ENCODE results near the gene NKX6-2. TPM values are rescaled to one million over a fixed set of nuclear protein-coding genes. Genes with fewer than 3 reads are reported as not detected.

Gene NKX6-2
- total RNA-seq, 2 donors from 2014 or later: not detected

DNA sequence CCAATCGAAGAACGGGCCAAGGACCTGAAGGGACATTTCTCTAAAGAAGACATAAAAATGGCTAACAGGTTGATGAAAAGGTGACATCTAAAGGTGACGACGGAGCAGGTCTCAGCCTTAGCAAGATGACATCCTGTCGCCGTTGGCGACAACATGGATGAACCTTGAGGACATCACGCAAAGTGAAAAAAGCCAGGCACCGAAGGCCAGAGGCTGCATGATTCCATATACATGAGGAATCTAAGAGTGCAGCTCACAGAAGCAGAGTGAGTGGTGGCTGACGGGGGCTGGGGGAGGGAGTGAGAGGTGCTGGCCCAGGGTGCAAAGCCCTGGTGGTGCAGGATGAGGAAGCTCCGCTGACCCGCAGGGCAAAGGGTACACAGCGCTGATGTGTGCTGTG is 34.1 kb upstream of the NKX6-2 start:
- ATAC-seq: no peak
- no peak for DNase-seq
- peaks cover 6% of the 10 kb centered on the region for H3K4me1 Mint-ChIP-seq
- peaks cover 33% of the 10 kb centered on the region for H3K27me3 Mint-ChIP-seq
- H3K9me3 ChIP-seq (ENCODE audit: control insufficient read depth, low read length, poor library complexity, severe bottlenecking): no peaks in the 10 kb centered on the region
- no peak overlapping the region for H3K27ac Mint-ChIP-seq
- H3K4me3 Mint-ChIP-seq: no peak overlapping the region
- peaks cover 2% of the 10 kb centered on the region for H3K36me3 Mint-ChIP-seq (ENCODE audit: low read depth)

DNA sequence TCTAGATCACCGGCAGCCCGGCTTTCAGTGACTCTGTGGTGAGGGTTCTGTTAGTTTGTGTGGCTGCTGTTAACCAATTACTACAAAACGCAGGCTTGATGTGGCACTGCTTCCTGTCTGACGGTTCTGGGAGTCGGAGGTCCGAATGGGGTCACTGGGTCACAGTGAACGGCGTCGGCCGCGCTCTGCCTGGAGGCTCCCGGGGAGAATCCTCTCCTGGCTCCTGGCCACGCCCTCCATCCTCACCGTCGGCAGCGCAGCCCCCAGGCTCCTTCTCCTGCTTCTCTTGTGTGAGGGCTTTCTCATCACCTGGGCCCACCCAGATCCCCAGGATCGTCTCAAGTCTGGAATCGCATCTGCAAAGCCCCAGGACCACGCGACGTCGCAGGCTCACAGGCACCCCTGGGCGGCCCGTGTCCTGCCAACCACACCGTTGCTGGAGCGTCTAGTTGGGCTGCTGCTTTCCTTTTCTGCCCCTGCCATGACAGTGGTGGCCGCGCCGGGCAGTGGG is 31.8 kb upstream of the NKX6-2 start:
- peaks cover 6% of the 10 kb centered on the region for H3K4me1 Mint-ChIP-seq
- no peak for ATAC-seq
- no peak overlapping the region for H3K27ac Mint-ChIP-seq
- peaks cover 37% of the 10 kb centered on the region for H3K27me3 Mint-ChIP-seq
- H3K4me3 Mint-ChIP-seq: no peak overlapping the region
- H3K9me3 ChIP-seq (ENCODE audit: control insufficient read depth, low read length, poor library complexity, severe bottlenecking): no peaks in the 10 kb centered on the region
- no peak for DNase-seq
- peaks cover 2% of the 10 kb centered on the region for H3K36me3 Mint-ChIP-seq (ENCODE audit: low read depth)

DNA sequence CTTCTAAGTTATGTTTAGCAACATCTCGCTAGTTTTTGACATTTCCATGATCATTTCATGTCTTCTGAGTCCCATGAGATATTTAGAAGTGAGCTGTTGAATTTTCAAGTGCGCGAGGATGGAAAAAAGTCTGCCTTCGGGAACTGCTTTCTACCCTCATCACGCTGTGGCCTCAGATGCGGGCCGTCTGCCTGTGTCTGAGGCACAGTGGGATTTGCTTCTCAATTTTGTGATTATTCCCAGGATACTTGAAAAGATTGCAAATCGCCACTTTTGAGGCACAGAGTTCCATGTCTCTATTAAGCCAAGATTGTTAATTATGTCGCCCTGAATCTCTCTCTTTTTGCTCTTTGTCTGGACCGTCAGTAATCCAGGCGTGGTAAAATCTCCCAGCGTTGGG is 30.8 kb upstream of the NKX6-2 start:
- ATAC-seq (no peak), DNase-seq (no peak)
- H3K4me1 Mint-ChIP-seq: peaks cover 6% of the 10 kb centered on the region
- no peak overlapping the region for H3K27ac Mint-ChIP-seq
- H3K27me3 Mint-ChIP-seq: peaks cover 37% of the 10 kb centered on the region
- no peak overlapping the region for H3K4me3 Mint-ChIP-seq
- peaks cover 2% of the 10 kb centered on the region for H3K36me3 Mint-ChIP-seq (ENCODE audit: low read depth)
- no peaks in the 10 kb centered on the region for H3K9me3 ChIP-seq (ENCODE audit: control insufficient read depth, low read length, poor library complexity, severe bottlenecking)

DNA sequence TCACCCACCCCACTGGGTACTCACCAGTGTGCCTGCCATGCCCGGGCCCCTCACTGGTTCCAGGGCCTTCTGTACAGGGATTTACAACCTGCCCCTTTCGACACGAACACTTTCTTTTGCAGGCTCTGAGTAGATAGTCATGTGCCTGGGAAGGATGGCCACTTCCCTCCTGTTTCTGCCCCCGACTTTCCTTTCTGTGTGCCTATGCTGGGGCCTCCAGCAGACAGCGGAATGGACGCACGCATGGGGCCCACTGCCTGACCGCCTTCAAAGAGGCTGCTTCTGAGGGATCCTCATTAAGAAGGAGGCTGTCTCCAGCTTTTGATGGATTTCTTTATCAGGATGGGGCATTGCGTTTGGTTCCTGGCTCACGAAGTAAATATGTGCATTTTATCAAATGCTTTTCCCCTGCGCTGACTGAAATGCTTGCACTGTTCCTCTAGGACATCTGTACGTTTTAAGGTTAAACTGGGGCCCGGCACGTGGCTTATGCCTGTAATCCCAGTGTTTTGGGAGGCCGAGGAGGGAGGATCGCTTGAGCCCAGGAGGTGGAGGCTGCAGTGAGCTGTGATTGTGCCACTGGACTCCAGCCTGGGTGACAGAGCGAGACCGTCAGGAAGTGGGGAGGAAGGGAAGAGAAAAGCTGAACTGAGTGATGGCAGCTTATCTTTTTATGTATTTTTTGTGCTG is 29.4 kb upstream of the NKX6-2 start:
- peaks cover 37% of the 10 kb centered on the region for H3K27me3 Mint-ChIP-seq
- H3K4me1 Mint-ChIP-seq: peaks cover 6% of the 10 kb centered on the region
- no peak overlapping the region for H3K27ac Mint-ChIP-seq
- peaks cover 2% of the 10 kb centered on the region for H3K36me3 Mint-ChIP-seq (ENCODE audit: low read depth)
- no peak overlapping the region for H3K4me3 Mint-ChIP-seq
- ATAC-seq: no peak
- H3K9me3 ChIP-seq (ENCODE audit: control insufficient read depth, low read length, poor library complexity, severe bottlenecking): no peaks in the 10 kb centered on the region
- no peak for DNase-seq

DNA sequence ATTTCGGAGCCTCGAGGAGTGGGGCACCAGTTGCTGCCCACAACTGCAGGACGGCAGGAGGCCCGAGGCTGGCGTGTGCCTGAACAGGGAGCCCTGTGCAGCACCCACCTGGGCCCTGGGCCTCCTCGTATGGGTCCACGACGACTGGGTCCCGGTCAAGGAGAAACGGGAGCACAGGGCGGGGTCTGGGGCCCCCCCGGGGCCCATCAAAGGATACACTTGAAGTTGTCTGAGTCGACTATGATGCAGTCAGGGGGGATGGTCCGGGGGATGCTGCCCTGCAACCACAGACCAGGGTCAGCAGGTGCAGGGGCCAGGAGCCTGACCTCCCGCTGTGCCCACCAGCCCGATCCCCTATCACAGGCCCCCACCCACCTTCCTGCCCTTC is 28.5 kb upstream of the NKX6-2 start:
- no peak overlapping the region for H3K4me3 Mint-ChIP-seq
- DNase-seq: no peak
- H3K9me3 ChIP-seq (ENCODE audit: control insufficient read depth, low read length, poor library complexity, severe bottlenecking): no peaks in the 10 kb centered on the region
- no peak for ATAC-seq
- H3K4me1 Mint-ChIP-seq: peaks cover 6% of the 10 kb centered on the region
- no peak overlapping the region for H3K27ac Mint-ChIP-seq
- peaks cover 2% of the 10 kb centered on the region for H3K36me3 Mint-ChIP-seq (ENCODE audit: low read depth)
- peaks cover 42% of the 10 kb centered on the region for H3K27me3 Mint-ChIP-seq

DNA sequence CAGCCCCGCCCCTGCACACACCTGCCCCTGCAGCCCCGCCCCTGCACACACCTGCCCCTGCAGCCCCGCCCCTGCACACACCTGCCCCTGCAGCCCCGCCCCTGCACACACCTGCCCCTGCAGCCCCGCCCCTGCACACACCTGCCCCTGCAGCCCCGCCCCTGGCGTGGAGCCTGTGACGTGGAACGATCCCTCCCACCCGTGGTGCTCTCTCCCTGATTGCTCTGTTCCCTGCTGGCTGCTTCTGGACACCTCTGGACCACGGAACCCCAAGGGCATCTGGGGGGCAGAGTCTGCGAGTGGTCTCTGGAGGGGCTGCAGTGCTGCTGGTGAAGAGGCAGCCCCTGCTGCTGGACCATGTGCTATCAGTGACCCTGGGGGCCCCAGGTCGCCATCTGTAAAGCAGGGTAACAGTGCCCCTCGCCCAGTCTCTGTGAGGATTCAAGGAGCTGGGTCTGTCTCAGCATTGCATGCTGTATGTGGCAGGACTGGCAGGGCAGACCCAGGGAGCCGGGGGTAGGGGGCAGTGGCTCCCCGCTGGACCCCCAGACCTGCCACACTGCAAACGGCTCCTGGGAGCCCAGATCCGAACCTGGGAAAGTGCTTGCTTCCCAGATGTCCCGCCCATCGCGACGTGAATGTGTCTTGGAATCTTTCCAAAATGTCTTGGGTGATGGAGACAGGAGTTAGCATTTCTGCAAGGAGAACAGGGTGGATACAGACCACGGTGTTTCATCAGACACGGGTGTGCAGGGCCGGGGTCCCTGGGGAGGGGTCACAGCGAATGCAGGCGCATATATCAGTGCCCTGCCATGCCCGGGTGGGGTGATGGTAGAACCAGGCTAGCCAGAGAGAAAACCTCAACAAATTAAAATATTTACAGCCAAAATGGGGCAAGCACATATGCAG is 27.9 kb upstream of the NKX6-2 start:
- no peak overlapping the region for H3K4me3 Mint-ChIP-seq
- no peaks in the 10 kb centered on the region for H3K9me3 ChIP-seq (ENCODE audit: control insufficient read depth, low read length, poor library complexity, severe bottlenecking)
- H3K27ac Mint-ChIP-seq: no peak overlapping the region
- H3K4me1 Mint-ChIP-seq: peaks cover 6% of the 10 kb centered on the region
- peaks cover 44% of the 10 kb centered on the region for H3K27me3 Mint-ChIP-seq
- no peak for DNase-seq
- ATAC-seq: no peak
- H3K36me3 Mint-ChIP-seq (ENCODE audit: low read depth): peaks cover 2% of the 10 kb centered on the region

DNA sequence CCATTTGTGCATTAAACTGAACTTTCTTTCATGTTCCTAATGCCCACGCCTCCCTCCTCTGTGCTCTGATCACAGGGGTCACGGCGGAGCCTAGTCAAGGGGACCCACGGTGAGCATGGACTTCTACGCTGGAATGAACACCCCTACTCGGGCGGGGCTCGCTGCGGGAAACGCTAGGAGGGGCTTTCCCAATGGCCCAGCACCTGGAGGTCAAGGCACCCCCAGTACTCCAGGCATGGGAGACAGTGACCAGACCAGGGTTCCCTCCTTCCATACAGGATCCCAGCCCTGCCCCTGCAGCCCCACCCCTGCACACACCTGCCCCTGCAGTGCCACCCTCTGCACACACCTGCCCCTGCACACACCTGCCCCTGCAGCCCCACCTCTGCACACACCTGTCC is 27.1 kb upstream of the NKX6-2 start:
- no peak overlapping the region for H3K27ac Mint-ChIP-seq
- peaks cover 6% of the 10 kb centered on the region for H3K4me1 Mint-ChIP-seq
- peaks cover 40% of the 10 kb centered on the region for H3K27me3 Mint-ChIP-seq
- no peak overlapping the region for H3K4me3 Mint-ChIP-seq
- H3K9me3 ChIP-seq (ENCODE audit: control insufficient read depth, low read length, poor library complexity, severe bottlenecking): no peaks in the 10 kb centered on the region
- H3K36me3 Mint-ChIP-seq (ENCODE audit: low read depth): peaks cover 2% of the 10 kb centered on the region
- DNase-seq: no peak
- ATAC-seq: no peak

DNA sequence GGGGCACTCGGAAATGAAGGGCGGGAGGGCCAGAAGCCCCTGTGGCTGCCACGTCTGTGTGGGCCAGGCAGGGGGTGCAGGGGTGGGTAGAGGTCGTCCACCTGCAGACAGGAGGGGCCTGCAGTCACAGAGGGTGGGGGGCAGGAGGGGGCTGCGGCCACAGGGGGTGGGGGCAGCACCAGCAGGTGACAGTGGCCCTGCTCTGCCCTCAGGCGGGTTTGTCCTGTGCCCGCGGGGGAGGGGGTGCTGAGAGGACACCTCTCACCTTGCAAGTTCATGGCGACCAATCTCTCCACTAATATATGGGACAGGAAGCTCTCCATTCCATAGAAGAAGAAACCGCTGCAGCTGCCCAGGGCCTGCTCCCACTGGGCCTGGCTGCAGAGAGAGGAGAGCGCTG is 26.6 kb upstream of the NKX6-2 start:
- no peaks in the 10 kb centered on the region for H3K9me3 ChIP-seq (ENCODE audit: control insufficient read depth, low read length, poor library complexity, severe bottlenecking)
- no peak for DNase-seq
- Mint-ChIP-seq H3K27ac (no peak overlapping the region), H3K36me3 (ENCODE audit: low read depth) (peaks cover 2% of the 10 kb centered on the region), H3K27me3 (peaks cover 35% of the 10 kb centered on the region), H3K4me3 (no peak overlapping the region), H3K4me1 (peaks cover 6% of the 10 kb centered on the region)
- no peak for ATAC-seq

DNA sequence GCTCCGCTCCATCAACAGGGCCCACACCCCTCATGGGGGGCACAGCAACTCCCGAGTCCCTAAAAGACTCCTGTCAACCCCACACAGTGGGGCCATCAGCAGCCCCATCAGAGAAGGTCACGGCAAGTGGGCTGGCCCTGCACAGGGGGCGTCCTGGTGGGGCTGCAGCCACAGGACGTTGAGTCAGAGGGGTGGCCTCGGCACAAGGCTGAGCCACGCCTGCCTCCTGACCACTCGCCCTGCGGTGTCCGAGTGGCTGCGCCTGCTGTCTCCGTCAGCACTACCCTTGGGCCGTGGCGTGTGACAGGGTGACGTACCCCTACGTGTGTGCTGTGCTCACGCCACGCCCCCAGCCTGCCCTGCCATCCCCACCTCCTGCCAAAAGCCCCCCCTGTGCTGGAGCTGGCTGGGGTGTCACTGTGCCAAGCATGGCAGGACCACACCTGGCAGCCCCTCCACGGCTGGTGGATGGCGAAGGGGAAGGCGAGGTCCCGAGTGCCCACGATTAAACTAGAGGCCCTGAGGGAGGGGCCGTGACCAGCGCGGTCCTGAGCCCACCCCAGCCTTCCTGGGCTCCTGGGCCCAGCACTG is 26.0 kb upstream of the NKX6-2 start:
- Mint-ChIP-seq H3K36me3 (ENCODE audit: low read depth) (no peaks in the 10 kb centered on the region), H3K4me1 (peaks cover under 1% of the 10 kb centered on the region), H3K27ac (no peak overlapping the region), H3K27me3 (peaks cover 29% of the 10 kb centered on the region), H3K4me3 (no peak overlapping the region)
- no peak for ATAC-seq
- DNase-seq: no peak
- no peaks in the 10 kb centered on the region for H3K9me3 ChIP-seq (ENCODE audit: control insufficient read depth, low read length, poor library complexity, severe bottlenecking)

DNA sequence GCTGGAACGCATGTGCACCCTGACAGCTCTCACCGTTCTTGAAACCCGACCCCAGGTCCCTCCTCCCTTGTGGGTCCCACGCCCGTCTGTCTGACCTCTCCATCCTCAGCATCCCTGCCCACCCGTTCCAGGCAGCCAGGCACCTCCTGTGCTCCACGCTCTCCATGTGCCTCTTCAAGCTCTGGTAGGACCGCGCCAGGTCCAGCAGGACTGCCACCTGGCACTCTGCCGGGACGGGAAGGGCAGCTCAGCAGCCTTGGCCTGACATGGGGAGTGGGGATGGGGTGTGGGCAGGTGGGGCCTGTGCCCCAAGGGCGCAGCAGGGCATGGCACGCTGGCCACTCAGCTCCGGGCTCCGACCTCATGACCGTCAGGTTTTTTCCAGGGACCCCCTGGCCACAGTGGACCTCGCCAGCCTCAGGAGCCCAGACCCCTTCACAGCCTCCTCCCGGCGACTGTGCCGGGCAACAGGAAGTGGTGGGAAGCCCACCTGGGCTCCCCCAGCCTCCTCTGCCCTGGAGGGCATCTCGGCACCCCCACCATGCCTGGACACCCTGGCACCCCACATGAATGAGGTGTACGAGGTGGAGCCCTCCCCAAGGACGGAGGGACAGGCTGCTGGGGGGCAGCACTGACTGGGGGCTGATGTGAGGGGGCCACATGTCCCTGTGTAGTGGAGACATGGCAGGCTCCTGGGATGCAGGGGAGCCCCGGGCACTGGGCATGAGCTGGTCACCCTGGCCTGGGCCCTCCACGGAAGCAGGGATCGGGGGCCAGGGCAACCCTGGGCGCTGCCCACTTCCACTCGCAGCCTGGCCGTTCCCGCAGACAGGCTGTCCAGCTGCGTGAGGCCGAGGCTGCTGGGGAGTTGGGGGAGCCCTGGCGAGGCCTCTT is 25.1 kb upstream of the NKX6-2 start:
- no peak for ATAC-seq
- Mint-ChIP-seq H3K27me3 (peaks cover 20% of the 10 kb centered on the region), H3K4me1 (no peaks in the 10 kb centered on the region), H3K27ac (no peak overlapping the region), H3K4me3 (no peak overlapping the region), H3K36me3 (ENCODE audit: low read depth) (no peaks in the 10 kb centered on the region)
- no peak for DNase-seq
- H3K9me3 ChIP-seq (ENCODE audit: control insufficient read depth, low read length, poor library complexity, severe bottlenecking): no peaks in the 10 kb centered on the region

DNA sequence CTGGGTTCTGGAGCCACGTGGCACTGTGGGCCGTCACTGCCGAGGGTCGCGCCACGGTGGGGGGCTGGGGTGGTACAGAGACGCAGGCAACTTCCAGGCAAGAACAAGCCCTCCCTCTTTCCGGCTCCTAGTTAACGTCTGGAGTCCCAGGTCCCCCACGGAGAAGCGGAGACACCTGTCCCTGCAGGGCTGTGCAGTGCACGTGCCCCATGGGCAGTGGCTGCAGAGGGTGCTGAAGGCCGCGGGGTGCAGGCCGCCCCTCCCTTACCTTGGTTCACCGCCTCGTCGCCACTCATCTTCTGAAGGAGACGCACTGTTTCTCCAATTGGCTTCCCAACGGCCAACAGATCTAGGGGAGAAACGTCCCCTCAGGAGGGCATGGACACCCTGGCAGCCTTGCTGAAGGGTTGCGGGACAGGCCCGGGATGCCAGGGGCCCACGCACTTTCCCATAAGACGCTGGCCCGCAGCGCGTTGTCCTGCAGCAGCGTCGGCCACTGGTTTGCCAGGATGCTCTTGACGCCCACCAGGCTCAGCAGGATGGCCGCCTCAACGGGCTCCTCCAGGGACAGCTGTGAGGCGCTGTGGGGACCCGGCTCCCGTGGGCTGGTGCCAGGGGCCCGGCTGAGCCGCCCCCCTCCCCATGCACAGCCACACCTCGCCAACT is 24.3 kb upstream of the NKX6-2 start:
- no peak overlapping the region for H3K4me3 Mint-ChIP-seq
- H3K9me3 ChIP-seq (ENCODE audit: control insufficient read depth, low read length, poor library complexity, severe bottlenecking): no peaks in the 10 kb centered on the region
- H3K27ac Mint-ChIP-seq: no peak overlapping the region
- no peaks in the 10 kb centered on the region for H3K4me1 Mint-ChIP-seq
- H3K27me3 Mint-ChIP-seq: peaks cover 12% of the 10 kb centered on the region
- no peak for DNase-seq
- no peak for ATAC-seq
- no peaks in the 10 kb centered on the region for H3K36me3 Mint-ChIP-seq (ENCODE audit: low read depth)

Measured in T-helper 17 cell (primary cell).